H9 (cell line): ENCODE measurements around the gene GSX1. TPM values are rescaled to one million over a fixed set of nuclear protein-coding genes. Genes with fewer than 3 reads are reported as not detected.

Experiments
- DNase-seq: peaks from one replicate; pipeline ENCODE4 v3.0.0-alpha.2; 2017
- H2AFZ ChIP-seq: one replicate; pipeline ENCODE4 v1.6.1; 2013; ENCODE audit warnings: mild to moderate bottlenecking, low read length, control low read depth, moderate library complexity
- H2AK5ac ChIP-seq: 2 replicates; pipeline ENCODE4 v1.6.1; 2013; ENCODE audit warnings: low read length, control low read depth, mixed read lengths; ENCODE audit not compliant: insufficient read length
- H2BK120ac ChIP-seq: one replicate; pipeline ENCODE4 v1.6.1; 2013; ENCODE audit warnings: low read depth, mild to moderate bottlenecking, low read length, control low read depth, inconsistent platforms; ENCODE audit not compliant: poor library complexity, severe bottlenecking
- H2BK12ac ChIP-seq: 2 replicates; pipeline ENCODE4 v1.6.1; 2013; ENCODE audit warnings: low read length, control low read depth, mixed read lengths, low read depth; ENCODE audit not compliant: insufficient read length
- H2BK15ac ChIP-seq: 2 replicates; pipeline ENCODE4 v1.6.1; 2013; ENCODE audit warnings: low read depth, low read length, control low read depth
- H2BK20ac ChIP-seq: one replicate; pipeline ENCODE4 v1.6.1; 2013; ENCODE audit warnings: low read depth, mild to moderate bottlenecking, low read length, control low read depth, inconsistent platforms; ENCODE audit not compliant: poor library complexity, severe bottlenecking
- H2BK5ac ChIP-seq: 2 replicates; pipeline ENCODE4 v1.6.1; 2013; ENCODE audit warnings: low read length, control low read depth, mixed read lengths; ENCODE audit not compliant: insufficient read length
- H3K14ac ChIP-seq: 2 replicates; pipeline ENCODE4 v1.6.1; 2013; ENCODE audit warnings: low read length, control low read depth; ENCODE audit not compliant: insufficient read depth
- H3K18ac ChIP-seq: 2 replicates; pipeline ENCODE4 v1.6.1; 2013; ENCODE audit warnings: low read depth, mild to moderate bottlenecking, mixed read lengths, low read length, control low read depth; ENCODE audit not compliant: insufficient read length
- H3K23ac ChIP-seq: 2 replicates; pipeline ENCODE4 v1.6.1; 2013; ENCODE audit warnings: low read length, control low read depth, mixed read lengths, low read depth; ENCODE audit not compliant: insufficient read length
- H3K23me2 ChIP-seq: 2 replicates; pipeline ENCODE4 v1.6.1; 2013; ENCODE audit warnings: low read depth, mild to moderate bottlenecking, mixed read lengths, low read length, control low read depth; ENCODE audit not compliant: insufficient read length, poor library complexity, severe bottlenecking
- H3K27ac ChIP-seq: 2 replicates; pipeline ENCODE4 v1.5.1; 2013; ENCODE audit warnings: low read length, control low read depth, mixed read lengths, low read depth; ENCODE audit not compliant: insufficient read length
- H3K27me3 ChIP-seq: 2 replicates; pipeline ENCODE4 v1.6.1; 2013; ENCODE audit warnings: low read length, control low read depth, inconsistent platforms; ENCODE audit not compliant: insufficient read depth
- H3K4ac ChIP-seq: 2 replicates; pipeline ENCODE4 v1.6.1; 2013; ENCODE audit warnings: low read depth, mild to moderate bottlenecking, control low read depth, inconsistent platforms, low read length, moderate library complexity
- H3K4me1 ChIP-seq: 2 replicates; pipeline ENCODE4 v1.6.1; 2013; ENCODE audit warnings: low read length, control low read depth, inconsistent platforms; ENCODE audit not compliant: insufficient read depth
- H3K4me2 ChIP-seq: 2 replicates; pipeline ENCODE4 v1.6.1; 2013; ENCODE audit warnings: low read length, control low read depth, mixed read lengths; ENCODE audit not compliant: insufficient read length, insufficient read depth
- H3K56ac ChIP-seq: 2 replicates; pipeline ENCODE4 v1.6.1; 2013; ENCODE audit warnings: low read depth, mild to moderate bottlenecking, mixed read lengths, low read length, control low read depth; ENCODE audit not compliant: insufficient read length
- H3K79me1 ChIP-seq: 2 replicates; pipeline ENCODE4 v1.6.1; 2013; ENCODE audit warnings: low read depth, mild to moderate bottlenecking, moderate library complexity, low read length, control low read depth, inconsistent platforms; ENCODE audit not compliant: insufficient read depth, poor library complexity, severe bottlenecking
- H3K79me2 ChIP-seq: 2 replicates; pipeline ENCODE4 v1.6.1; 2013; ENCODE audit warnings: low read length, control low read depth, inconsistent platforms; ENCODE audit not compliant: insufficient read depth
- H3K9ac ChIP-seq: 2 replicates; pipeline ENCODE4 v1.6.1; 2013; ENCODE audit warnings: low read length, control low read depth, mixed read lengths; ENCODE audit not compliant: insufficient read length; ENCODE audit errors: extremely low read depth
- H3K9me3 ChIP-seq: one replicate; pipeline ENCODE4 v1.6.1; 2013; ENCODE audit warnings: low read depth, low read length, inconsistent platforms; ENCODE audit not compliant: control insufficient read depth
- H3T11ph ChIP-seq: one replicate; pipeline ENCODE4 v1.6.1; 2013; ENCODE audit warnings: mild to moderate bottlenecking, low read length, control low read depth, inconsistent platforms
- H4K20me1 ChIP-seq: one replicate; pipeline ENCODE4 v1.6.1; 2013; ENCODE audit not compliant: control insufficient read depth, insufficient read length, insufficient read depth
- H4K5ac ChIP-seq: 2 replicates; pipeline ENCODE4 v1.6.1; 2013; ENCODE audit warnings: low read depth, mild to moderate bottlenecking, mixed read lengths, low read length, control low read depth; ENCODE audit not compliant: insufficient read length
- H4K8ac ChIP-seq: replicated peaks from 2 replicates; pipeline ENCODE4 v1.6.1; 2013; ENCODE audit warnings: low read length, control low read depth, mixed read lengths, low read depth; ENCODE audit not compliant: insufficient read length
- H4K91ac ChIP-seq: 2 replicates; pipeline ENCODE4 v1.6.1; 2013; ENCODE audit warnings: low read depth, mild to moderate bottlenecking, moderate library complexity, mixed read lengths, low read length, control low read depth; ENCODE audit not compliant: insufficient read length
- H3K27ac Mint-ChIP-seq, 3 experiments: 2 replicates in 2 of 3; 3 replicates in 1 of 3; pipeline ENCODE4 v1.8.0; 2020 to 2021; ENCODE audit warnings: mixed read lengths in 3 of 3, mild to moderate bottlenecking in 1 of 3, moderate library complexity in 1 of 3
- H3K27me3 Mint-ChIP-seq: 2 replicates; pipeline ENCODE4 v1.8.0; 2021; ENCODE audit warnings: low read depth, mild to moderate bottlenecking, moderate library complexity, mixed read lengths
- H3K36me3 Mint-ChIP-seq, 3 experiments: 2 replicates in 2 of 3; 3 replicates in 1 of 3; pipeline ENCODE4 v1.8.0; 2020 to 2021; ENCODE audit warnings: low read depth in 3 of 3, mixed read lengths in 3 of 3; ENCODE audit not compliant: insufficient read depth in 1 of 3
- H3K4me1 Mint-ChIP-seq, 2 experiments: 2 replicates each; pipeline ENCODE4 v1.8.0; 2020; ENCODE audit warnings: mixed read lengths in 2 of 2
- H3K4me3 Mint-ChIP-seq, 2 experiments: 2 replicates in 1 of 2; 3 replicates in 1 of 2; pipeline ENCODE4 v1.8.0; 2020 to 2021; ENCODE audit warnings: mild to moderate bottlenecking in 2 of 2, mixed read lengths in 2 of 2, moderate library complexity in 1 of 2
- H3K9me3 Mint-ChIP-seq, 2 experiments: 2 replicates in 1 of 2; 3 replicates in 1 of 2; pipeline ENCODE4 v1.8.0; 2020; ENCODE audit warnings: mild to moderate bottlenecking in 2 of 2, mixed read lengths in 2 of 2, moderate library complexity in 1 of 2
- WGBS: extraction: QIAGEN DNeasy Blood & Tissue Kit; methylation state at CpG from one replicate; pipeline ENCODE4 v1.1.7; 2013; ENCODE audit warnings: missing lambda C conversion rate, low lambda C conversion rate, mixed read lengths; ENCODE audit not compliant: insufficient read length; ENCODE audit errors: extremely low coverage; 5-methylcytosine and 5-hydroxymethylcytosine counted together
- total RNA-seq: library from RNA; stranded (reverse); gene quantifications from 2 replicates; pipeline ENCODE4 v1.2.1, GENCODE V29; 2021
- TF ChIP-seq, protein P1 (sequence below): fragments of 200-600 bp; sonication (generic); conservative IDR thresholded peaks from 3 replicates; pipeline ENCODE4 v1.8.0; 2021; ENCODE audit warnings: antibody characterized with exemption, mild to moderate bottlenecking

GSX1 gene
- total RNA-seq, 1 experiment from 2014 or later: not detected

DNA sequence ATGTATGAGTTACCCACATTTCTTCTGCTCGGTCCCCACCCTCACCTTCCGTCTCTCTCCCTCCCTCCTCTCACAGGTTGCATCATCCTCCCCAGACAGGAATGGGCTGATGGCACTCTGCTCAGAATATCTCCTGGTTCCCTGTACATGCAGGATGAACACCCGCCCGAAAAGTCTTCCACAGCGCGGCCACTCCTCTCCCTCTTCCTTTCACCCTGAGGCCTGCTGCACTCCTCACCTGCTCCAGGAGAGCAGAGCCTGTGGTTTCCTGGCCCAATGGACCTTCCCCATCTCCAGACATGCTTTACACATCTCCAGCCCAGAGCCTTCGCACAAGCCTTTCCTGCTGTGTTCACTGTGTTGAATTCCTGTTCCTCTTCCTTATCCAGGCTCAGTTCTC is 40.9 kb downstream of the GSX1 start:
- no peak overlapping the region for H3K4ac ChIP-seq
- DNase-seq: no peak
- no peak overlapping the region for H3K18ac ChIP-seq
- H3K4me3 Mint-ChIP-seq: no peak overlapping the region
- no peak overlapping the region for H3K4me2 ChIP-seq
- H3K27me3 ChIP-seq: peaks cover 8% of the 10 kb centered on the region; the same call in 1 of the 2 replicates
- WGBS: no CpG with 5 or more reads among the region's 7 CpGs
- H3K23ac ChIP-seq: no peak overlapping the region
- H2BK20ac ChIP-seq: no peak overlapping the region
- no peak overlapping the region for H4K5ac ChIP-seq
- no peak overlapping the region for H3T11ph ChIP-seq
- no peaks in the 10 kb centered on the region for H4K20me1 ChIP-seq
- no peaks in the 10 kb centered on the region for H3K79me1 ChIP-seq
- H3K27ac Mint-ChIP-seq: no peak overlapping the region
- no peak overlapping the region for H2BK15ac ChIP-seq
- H3K36me3 Mint-ChIP-seq: no peaks in the 10 kb centered on the region
- TF ChIP-seq, protein P1, sequence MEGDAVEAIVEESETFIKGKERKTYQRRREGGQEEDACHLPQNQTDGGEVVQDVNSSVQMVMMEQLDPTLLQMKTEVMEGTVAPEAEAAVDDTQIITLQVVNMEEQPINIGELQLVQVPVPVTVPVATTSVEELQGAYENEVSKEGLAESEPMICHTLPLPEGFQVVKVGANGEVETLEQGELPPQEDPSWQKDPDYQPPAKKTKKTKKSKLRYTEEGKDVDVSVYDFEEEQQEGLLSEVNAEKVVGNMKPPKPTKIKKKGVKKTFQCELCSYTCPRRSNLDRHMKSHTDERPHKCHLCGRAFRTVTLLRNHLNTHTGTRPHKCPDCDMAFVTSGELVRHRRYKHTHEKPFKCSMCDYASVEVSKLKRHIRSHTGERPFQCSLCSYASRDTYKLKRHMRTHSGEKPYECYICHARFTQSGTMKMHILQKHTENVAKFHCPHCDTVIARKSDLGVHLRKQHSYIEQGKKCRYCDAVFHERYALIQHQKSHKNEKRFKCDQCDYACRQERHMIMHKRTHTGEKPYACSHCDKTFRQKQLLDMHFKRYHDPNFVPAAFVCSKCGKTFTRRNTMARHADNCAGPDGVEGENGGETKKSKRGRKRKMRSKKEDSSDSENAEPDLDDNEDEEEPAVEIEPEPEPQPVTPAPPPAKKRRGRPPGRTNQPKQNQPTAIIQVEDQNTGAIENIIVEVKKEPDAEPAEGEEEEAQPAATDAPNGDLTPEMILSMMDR: no peak
- H3K14ac ChIP-seq: no peak overlapping the region
- no peak overlapping the region for H3K56ac ChIP-seq
- peaks cover 0 to 3% of the 10 kb centered on the region in 2 experiments; a peak in 1 of 5 replicates for H3K9me3 Mint-ChIP-seq
- no peak overlapping the region for H3K9ac ChIP-seq
- H2BK12ac ChIP-seq: peak overlapping the region; percentile 55
- peaks cover 2 to 4% of the 10 kb centered on the region in 2 experiments; a peak in 2 of 4 replicates for H3K4me1 Mint-ChIP-seq
- H3K79me2 ChIP-seq: no peaks in the 10 kb centered on the region
- H4K8ac ChIP-seq: no peak overlapping the region
- no peak overlapping the region for H3K27ac ChIP-seq
- no peak overlapping the region for H2BK120ac ChIP-seq
- no peaks in the 10 kb centered on the region for H3K4me1 ChIP-seq
- no peak overlapping the region for H4K91ac ChIP-seq
- H2BK5ac ChIP-seq: no peak overlapping the region
- H3K27me3 Mint-ChIP-seq: peaks cover 94% of the 10 kb centered on the region
- H3K23me2 ChIP-seq: peaks cover 2% of the 10 kb centered on the region
- H2AFZ ChIP-seq: no peak overlapping the region
- no peak overlapping the region for H2AK5ac ChIP-seq
- H3K9me3 ChIP-seq: no peaks in the 10 kb centered on the region
